NCI-H345 treated with DMSO at 0.1 percent for 48 hours (cell line): ENCODE data around the gene FUT8.
A peak's percentile ranks its signal among the peaks of the same experiment; 100 is the strongest.

Source experiments
- DNase-seq: peaks from one replicate; lab custom pipeline; 2025; ENCODE audit not compliant: unreplicated experiment; lab: John Stamatoyannopoulos, UW

Gene FUT8

GRCh38 chr14:65412032-65412846 is at the start of gene FUT8:
Gene FUT8 (plus strand): TSS chr14:65412730. CDS start chr14:65561564, 148,834 bp downstream.
- peak; percentile 95 for DNase-seq

GRCh38 chr14:65366802-65367565 is 45.5 kb upstream of the FUT8 start:
- no peak for DNase-seq

- DNase-seq, result no peak
Observed at GRCh38 chr14:65369560-65369959, 43.0 kb upstream of the FUT8 start.

- no peak for DNase-seq
Observed at GRCh38 chr14:65370801-65371248, 41.7 kb upstream of the FUT8 start.

GRCh38 chr14:65371784-65372183 is 40.7 kb upstream of the FUT8 start:
- no peak for DNase-seq

GRCh38 chr14:65373016-65373670 is 39.4 kb upstream of the FUT8 start:
- DNase-seq, result no peak

GRCh38 chr14:65373671-65374039 is 38.9 kb upstream of the FUT8 start:
- DNase-seq, result no peak

- no peak for DNase-seq
Observed at GRCh38 chr14:65377576-65377975, 35.0 kb upstream of the FUT8 start.

- DNase-seq, result no peak
Observed at GRCh38 chr14:65382586-65382985, 29.9 kb upstream of the FUT8 start.

GRCh38 chr14:65387171-65387570 is 25.4 kb upstream of the FUT8 start:
- no peak for DNase-seq

GRCh38 chr14:65387628-65388027 is 24.9 kb upstream of the FUT8 start:
- no peak for DNase-seq

GRCh38 chr14:65392296-65392695 is 20.2 kb upstream of the FUT8 start:
- DNase-seq, result no peak

GRCh38 chr14:65396082-65396910 is 16.2 kb upstream of the FUT8 start:
- no peak for DNase-seq

- no peak for DNase-seq
Observed at GRCh38 chr14:65403231-65403630, 9.3 kb upstream of the FUT8 start.

GRCh38 chr14:65408113-65408512 is 4.4 kb upstream of the FUT8 start:
- no peak for DNase-seq

GRCh38 chr14:65410640-65411039 is 1.9 kb upstream of the FUT8 start:
- no peak for DNase-seq

GRCh38 chr14:65411656-65412031 is 886 bp upstream of the FUT8 start:
- peak; percentile 77 for DNase-seq

GRCh38 chr14:65412856-65413738 is 567 bp downstream of the FUT8 start:
- peak; percentile 69 for DNase-seq

- no peak for DNase-seq
Observed at GRCh38 chr14:65413739-65414045, 1.2 kb downstream of the FUT8 start.

GRCh38 chr14:65414961-65415589 is 2.5 kb downstream of the FUT8 start:
- peak; percentile 25 for DNase-seq
